ENCODE measurements around the gene ACACB. TPM values are rescaled to one million over a fixed set of nuclear protein-coding genes. Genes with fewer than 3 reads are reported as not detected.

Gene ACACB
- total RNA-seq, 4 donors from 2014 or later: 5.9 to 48.4 (median 27.3) TPM

DNA sequence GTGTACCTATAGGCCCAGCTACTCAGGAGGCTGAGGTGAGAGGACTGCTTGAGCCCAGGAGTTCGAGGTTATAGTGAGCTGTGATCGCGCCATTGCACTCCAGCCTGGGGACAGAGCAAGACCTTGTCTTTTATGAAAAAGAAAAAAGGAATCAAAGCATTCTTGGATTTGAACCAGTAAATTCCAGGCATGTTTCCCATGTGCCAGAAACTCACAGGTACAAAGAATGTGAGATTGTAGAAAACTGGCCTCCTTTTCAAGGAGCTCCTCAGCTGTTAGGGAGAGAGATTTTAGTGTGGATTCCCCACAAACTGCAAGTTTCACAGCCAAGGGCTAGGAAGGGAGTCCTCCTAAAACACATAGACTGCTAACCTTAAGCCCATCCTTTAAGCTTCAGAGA is 97.7 kb downstream of the ACACB start:
- H3K27ac ChIP-seq: no peak overlapping the region
- no peak for DNase-seq
- H3K27me3 ChIP-seq: no peaks in the 10 kb centered on the region
- no peak overlapping the region for H3K4me3 ChIP-seq
- 75 to 88% methylated on average over 3 of the region's 3 CpGs for WGBS, 2 donors
- H3K36me3 ChIP-seq: peaks cover 5 to 88% (median 10%) of the 10 kb centered on the region in 3 donors
- no peaks in the 10 kb centered on the region for H3K4me1 ChIP-seq
- intact Hi-C loops (cut with DNase I): no loop called here
- no peak for TF ChIP-seq POLR2A (IDR thresholded peaks at IDR 0.05)
- TF ChIP-seq, protein P1, sequence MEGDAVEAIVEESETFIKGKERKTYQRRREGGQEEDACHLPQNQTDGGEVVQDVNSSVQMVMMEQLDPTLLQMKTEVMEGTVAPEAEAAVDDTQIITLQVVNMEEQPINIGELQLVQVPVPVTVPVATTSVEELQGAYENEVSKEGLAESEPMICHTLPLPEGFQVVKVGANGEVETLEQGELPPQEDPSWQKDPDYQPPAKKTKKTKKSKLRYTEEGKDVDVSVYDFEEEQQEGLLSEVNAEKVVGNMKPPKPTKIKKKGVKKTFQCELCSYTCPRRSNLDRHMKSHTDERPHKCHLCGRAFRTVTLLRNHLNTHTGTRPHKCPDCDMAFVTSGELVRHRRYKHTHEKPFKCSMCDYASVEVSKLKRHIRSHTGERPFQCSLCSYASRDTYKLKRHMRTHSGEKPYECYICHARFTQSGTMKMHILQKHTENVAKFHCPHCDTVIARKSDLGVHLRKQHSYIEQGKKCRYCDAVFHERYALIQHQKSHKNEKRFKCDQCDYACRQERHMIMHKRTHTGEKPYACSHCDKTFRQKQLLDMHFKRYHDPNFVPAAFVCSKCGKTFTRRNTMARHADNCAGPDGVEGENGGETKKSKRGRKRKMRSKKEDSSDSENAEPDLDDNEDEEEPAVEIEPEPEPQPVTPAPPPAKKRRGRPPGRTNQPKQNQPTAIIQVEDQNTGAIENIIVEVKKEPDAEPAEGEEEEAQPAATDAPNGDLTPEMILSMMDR (IDR thresholded peaks at IDR 0.05): no peak
- H3K9me3 ChIP-seq: no peaks in the 10 kb centered on the region

DNA sequence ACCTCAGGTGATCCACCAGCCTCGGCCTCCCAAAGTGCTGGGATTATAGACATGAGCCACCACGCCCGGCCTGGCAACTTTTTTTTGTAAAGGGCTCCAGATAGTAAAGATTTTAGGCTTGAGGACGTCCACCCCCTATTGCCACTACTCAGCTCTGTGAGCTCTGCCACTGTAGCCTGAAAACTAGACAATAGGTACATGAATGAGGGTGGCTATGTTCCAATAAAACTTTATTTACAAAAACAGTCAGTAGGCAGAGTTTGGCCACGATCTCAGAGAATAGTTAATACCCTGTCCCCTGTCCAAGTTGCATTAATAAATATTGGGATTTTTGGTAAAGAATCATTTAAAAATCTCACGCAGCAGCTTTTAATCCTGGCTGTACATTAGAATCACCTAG is 102.6 kb downstream of the ACACB start:
- 83 to 90% methylated on average over 6 of the region's 6 CpGs for WGBS, 2 donors
- no peak overlapping the region for H3K27ac ChIP-seq
- H3K4me1 ChIP-seq: no peaks in the 10 kb centered on the region
- DNase-seq: no peak
- peaks cover 0 to 94% (median 28%) of the 10 kb centered on the region in 3 donors for H3K36me3 ChIP-seq
- intact Hi-C loops (cut with DNase I): no loop called here
- no peak overlapping the region for H3K4me3 ChIP-seq
- TF ChIP-seq POLR2A (IDR thresholded peaks at IDR 0.05): no peak
- TF ChIP-seq, protein P1 (IDR thresholded peaks at IDR 0.05): no peak
- no peaks in the 10 kb centered on the region for H3K27me3 ChIP-seq
- no peaks in the 10 kb centered on the region for H3K9me3 ChIP-seq

DNA sequence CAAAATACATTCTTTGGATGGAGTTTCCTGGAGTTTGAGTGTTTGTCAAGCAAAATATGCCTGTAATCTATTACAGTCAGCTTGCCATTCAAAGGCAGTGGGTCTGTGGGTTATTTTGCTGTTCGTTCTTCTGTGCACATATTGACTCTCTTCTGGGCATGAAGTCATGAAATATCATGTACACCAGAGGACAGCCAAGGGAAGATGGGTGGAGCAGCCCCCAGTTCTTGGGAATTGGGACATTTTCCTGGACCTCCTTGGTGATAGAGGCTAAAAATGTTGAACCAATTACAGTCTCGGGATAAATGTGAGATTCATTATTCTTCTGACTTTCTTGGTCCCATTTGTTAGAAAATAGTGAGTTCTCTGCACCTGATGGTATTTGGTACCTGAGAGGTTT is 103.6 kb downstream of the ACACB start:
- 71 to 85% methylated on average over 2 of the region's 2 CpGs for WGBS, 2 donors
- H3K27ac ChIP-seq: no peak overlapping the region
- TF ChIP-seq, protein P1 (IDR thresholded peaks at IDR 0.05): no peak
- TF ChIP-seq POLR2A (IDR thresholded peaks at IDR 0.05): no peak
- intact Hi-C loops (cut with DNase I): no loop called here
- peaks cover 0 to 94% (median 28%) of the 10 kb centered on the region in 3 donors for H3K36me3 ChIP-seq
- H3K4me1 ChIP-seq: no peaks in the 10 kb centered on the region
- DNase-seq: no peak
- no peaks in the 10 kb centered on the region for H3K9me3 ChIP-seq
- H3K27me3 ChIP-seq: no peaks in the 10 kb centered on the region
- no peak overlapping the region for H3K4me3 ChIP-seq

GRCh38 chr12:109221277-109221931 is 105.0 kb downstream of the ACACB start:
- WGBS, 2 donors: 78 to 93% methylated on average over 7 to 10 of the region's 10 CpGs
- Histone ChIP-seq H3K27me3 (no peaks in the 10 kb centered on the region), H3K4me3 (no peak overlapping the region), H3K9me3 (no peaks in the 10 kb centered on the region), H3K4me1 (no peaks in the 10 kb centered on the region), H3K27ac (no peak overlapping the region), H3K36me3 (peaks cover 0 to 98% (median 26%) of the 10 kb centered on the region in 3 donors)
- intact Hi-C loops (cut with DNase I): no loop called here
- no peak for DNase-seq
- TF ChIP-seq, protein P1 (IDR thresholded peaks at IDR 0.05): no peak
- no peak for TF ChIP-seq POLR2A (IDR thresholded peaks at IDR 0.05)

DNA sequence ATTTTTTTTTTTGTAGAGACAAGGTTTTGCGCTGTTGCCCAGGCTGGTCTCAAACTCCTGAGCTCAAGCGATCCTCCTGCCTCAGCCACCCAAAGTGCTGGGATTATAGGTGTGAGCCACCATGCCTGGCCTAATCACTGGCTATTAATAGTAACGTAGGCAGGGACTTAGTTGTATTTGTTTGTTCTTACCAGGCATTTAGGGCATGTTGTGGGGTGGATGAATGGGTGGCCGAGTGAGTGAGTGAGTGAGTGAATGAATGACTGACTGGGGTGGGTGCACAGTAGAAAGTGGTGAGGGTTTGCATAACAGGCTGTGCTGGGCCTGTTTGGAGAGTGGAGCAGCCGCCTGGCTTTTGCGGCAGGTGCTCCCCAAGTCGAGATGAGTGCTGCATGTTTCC is 105.7 kb downstream of the ACACB start:
- no peaks in the 10 kb centered on the region for H3K9me3 ChIP-seq
- no peak for TF ChIP-seq POLR2A (IDR thresholded peaks at IDR 0.05)
- TF ChIP-seq, protein P1 (IDR thresholded peaks at IDR 0.05): no peak
- no peak for DNase-seq
- no peaks in the 10 kb centered on the region for H3K27me3 ChIP-seq
- 75 to 79% methylated on average over 7 of the region's 7 CpGs for WGBS, 2 donors
- H3K36me3 ChIP-seq: peaks cover 0 to 98% (median 19%) of the 10 kb centered on the region in 3 donors
- H3K4me3 ChIP-seq: no peak overlapping the region
- H3K27ac ChIP-seq: no peak overlapping the region
- intact Hi-C loops (cut with DNase I): no loop called here
- no peaks in the 10 kb centered on the region for H3K4me1 ChIP-seq

All from esophagus squamous epithelium (tissue), 5 donors.